Activated naive CD8-positive, alpha-beta T cell treated with anti-CD3 and anti-CD28 coated beads, Interleukin-2, amount 50 U/mL, for 16 hours (primary cell): ENCODE results near the gene MAP1LC3B.
"Not testable (repeated sequence)": the region's sequence is repeated elsewhere in the genome, so short reads cannot be mapped to it uniquely, and the experiment has no call there.

Source experiments
- DNase-seq: peaks from one replicate; pipeline ENCODE4 v3.0.0-alpha.2; 2020; ENCODE audit warnings: low read depth, low spot score

The MAP1LC3B gene

GRCh38 chr16:87360862-87361610 lies 31.1 kb upstream of the MAP1LC3B start:
- DNase-seq, result no peak

GRCh38 chr16:87361916-87362619 lies 30.1 kb upstream of the MAP1LC3B start:
- DNase-seq, result no peak

- DNase-seq, result not testable (repeated sequence)
Observed at GRCh38 chr16:87362828-87363559, 29.1 kb upstream of the MAP1LC3B start.

GRCh38 chr16:87363771-87364455 lies 28.2 kb upstream of the MAP1LC3B start:
- no peak for DNase-seq

- no peak for DNase-seq
Observed at GRCh38 chr16:87365021-87365713, 27.0 kb upstream of the MAP1LC3B start.

GRCh38 chr16:87366288-87366687 lies 25.8 kb upstream of the MAP1LC3B start:
- no peak for DNase-seq

- DNase-seq, result no peak
Observed at GRCh38 chr16:87366930-87367329, 25.2 kb upstream of the MAP1LC3B start.

- DNase-seq, result no peak
Observed at GRCh38 chr16:87367529-87367928, 24.6 kb upstream of the MAP1LC3B start.

GRCh38 chr16:87368029-87368770 lies 23.9 kb upstream of the MAP1LC3B start:
- DNase-seq, result no peak

GRCh38 chr16:87369117-87369765 lies 22.9 kb upstream of the MAP1LC3B start:
- DNase-seq, result no peak

- DNase-seq, result no peak
Observed at GRCh38 chr16:87369796-87370719, 22.1 kb upstream of the MAP1LC3B start.

- no peak for DNase-seq
Observed at GRCh38 chr16:87371261-87371866, 20.8 kb upstream of the MAP1LC3B start.

GRCh38 chr16:87372305-87372704 lies 19.8 kb upstream of the MAP1LC3B start:
- DNase-seq, result no peak

- no peak for DNase-seq
Observed at GRCh38 chr16:87374313-87374712, 17.8 kb upstream of the MAP1LC3B start.

- no peak for DNase-seq
Observed at GRCh38 chr16:87375426-87376135, 16.6 kb upstream of the MAP1LC3B start.

GRCh38 chr16:87376660-87377059 lies 15.5 kb upstream of the MAP1LC3B start:
- DNase-seq, result no peak

GRCh38 chr16:87379312-87379752 lies 12.8 kb upstream of the MAP1LC3B start:
- DNase-seq, result not testable (repeated sequence)

GRCh38 chr16:87380403-87380802 lies 11.7 kb upstream of the MAP1LC3B start:
- DNase-seq, result no peak
